ENCODE results near the gene MVD. TPM values are rescaled to one million over a fixed set of nuclear protein-coding genes. Genes with fewer than 3 reads are reported as not detected.

MVD gene
- total and polyA plus RNA-seq, 2 of the 13 experiments (the other 11 are each of a cell fraction or from before 2014, with no cell fraction given): 28.1 to 187 TPM

DNA sequence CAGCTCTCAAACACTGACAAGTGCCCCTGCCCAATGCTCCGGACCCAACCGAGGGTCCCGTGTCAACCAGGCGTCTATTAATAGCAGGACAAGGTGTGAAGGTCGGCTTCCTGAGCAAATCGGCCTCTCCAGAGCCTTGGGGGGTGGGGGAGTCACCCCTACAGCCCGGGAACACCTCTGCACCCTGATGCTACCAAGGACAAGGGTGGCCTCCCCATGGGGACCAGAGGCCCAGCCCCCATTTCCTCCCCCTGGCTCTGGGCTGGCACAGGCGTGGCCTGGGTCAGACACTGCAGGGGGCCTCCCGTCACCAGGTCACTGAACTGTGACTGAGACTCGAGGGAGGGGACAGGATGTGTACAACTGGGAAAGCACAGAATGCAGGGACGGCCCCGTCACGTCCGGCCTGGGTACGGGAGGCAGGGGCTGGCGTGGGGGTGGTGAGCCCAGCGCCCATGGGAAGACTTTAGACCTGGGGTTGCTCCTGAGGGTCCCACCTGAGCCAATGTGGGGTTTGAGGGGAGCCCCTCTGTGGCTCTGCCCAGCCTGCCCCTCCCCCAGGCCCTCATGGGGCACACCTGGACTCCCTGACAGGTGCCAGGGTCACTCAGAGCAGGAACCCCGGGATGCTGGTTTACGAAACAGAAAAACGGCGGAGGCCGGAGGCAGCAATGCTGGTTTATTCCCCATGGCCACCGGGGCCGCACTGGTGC, 11.5 kb downstream of the MVD start (continued):
- TF ChIP-seq, protein P1, sequence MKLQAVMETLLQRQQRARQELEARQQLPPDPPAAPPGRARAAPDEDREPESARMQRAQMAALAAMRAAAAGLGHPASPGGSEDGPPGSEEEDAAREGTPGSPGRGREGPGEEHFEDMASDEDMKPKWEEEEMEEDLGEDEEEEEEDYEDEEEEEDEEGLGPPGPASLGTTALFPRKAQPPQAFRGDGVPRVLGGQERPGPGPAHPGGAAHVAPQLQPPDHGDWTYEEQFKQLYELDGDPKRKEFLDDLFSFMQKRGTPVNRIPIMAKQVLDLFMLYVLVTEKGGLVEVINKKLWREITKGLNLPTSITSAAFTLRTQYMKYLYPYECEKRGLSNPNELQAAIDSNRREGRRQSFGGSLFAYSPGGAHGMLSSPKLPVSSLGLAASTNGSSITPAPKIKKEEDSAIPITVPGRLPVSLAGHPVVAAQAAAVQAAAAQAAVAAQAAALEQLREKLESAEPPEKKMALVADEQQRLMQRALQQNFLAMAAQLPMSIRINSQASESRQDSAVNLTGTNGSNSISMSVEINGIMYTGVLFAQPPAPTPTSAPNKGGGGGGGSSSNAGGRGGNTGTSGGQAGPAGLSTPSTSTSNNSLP (IDR thresholded peaks at IDR 0.05; ENCODE audit: low read depth, low read length): no peak
- no peak for TF ChIP-seq RFX3 (CRISPR knock-in tag; IDR thresholded peaks at IDR 0.05)
- no peak; the same call in 1 of the 2 replicates for TF ChIP-seq ZNF569 (CRISPR knock-in tag; IDR thresholded peaks at IDR 0.05; ENCODE audit: borderline replicate concordance)
- TF ChIP-seq FOXA1 (IDR thresholded peaks at IDR 0.05): no peak
- TF ChIP-seq FOXA1 (CRISPR knock-in tag; IDR thresholded peaks at IDR 0.05): peak; percentile 98
- TF ChIP-seq ZNF12 (CRISPR knock-in tag; IDR thresholded peaks at IDR 0.05): peak; percentile 61; the same call in 1 of the 2 replicates
- peak; percentile 69; the same call in 1 of the 2 replicates for TF ChIP-seq BRF2 (CRISPR knock-in tag; IDR thresholded peaks at IDR 0.05)
- 0 out of 2 replicates have a peak, but pooled peaks have one; percentile 33 for TF ChIP-seq DNMT3B (CRISPR knock-in tag; conservative IDR thresholded peaks at IDR 0.05)
- TF ChIP-seq ZNF773 (CRISPR knock-in tag; IDR thresholded peaks at IDR 0.05; ENCODE audit: borderline replicate concordance): no peak
- TF ChIP-seq, protein P2, sequence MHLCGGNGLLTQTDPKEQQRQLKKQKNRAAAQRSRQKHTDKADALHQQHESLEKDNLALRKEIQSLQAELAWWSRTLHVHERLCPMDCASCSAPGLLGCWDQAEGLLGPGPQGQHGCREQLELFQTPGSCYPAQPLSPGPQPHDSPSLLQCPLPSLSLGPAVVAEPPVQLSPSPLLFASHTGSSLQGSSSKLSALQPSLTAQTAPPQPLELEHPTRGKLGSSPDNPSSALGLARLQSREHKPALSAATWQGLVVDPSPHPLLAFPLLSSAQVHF (CRISPR knock-in tag; IDR thresholded peaks at IDR 0.05): no peak
- peak; percentile 96 for TF ChIP-seq PHF21A (CRISPR knock-in tag; IDR thresholded peaks at IDR 0.05)
- TF ChIP-seq, protein P3, sequence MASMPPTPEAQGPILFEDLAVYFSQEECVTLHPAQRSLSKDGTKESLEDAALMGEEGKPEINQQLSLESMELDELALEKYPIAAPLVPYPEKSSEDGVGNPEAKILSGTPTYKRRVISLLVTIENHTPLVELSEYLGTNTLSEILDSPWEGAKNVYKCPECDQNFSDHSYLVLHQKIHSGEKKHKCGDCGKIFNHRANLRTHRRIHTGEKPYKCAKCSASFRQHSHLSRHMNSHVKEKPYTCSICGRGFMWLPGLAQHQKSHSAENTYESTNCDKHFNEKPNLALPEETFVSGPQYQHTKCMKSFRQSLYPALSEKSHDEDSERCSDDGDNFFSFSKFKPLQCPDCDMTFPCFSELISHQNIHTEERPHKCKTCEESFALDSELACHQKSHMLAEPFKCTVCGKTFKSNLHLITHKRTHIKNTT (CRISPR knock-in tag; IDR thresholded peaks at IDR 0.05): no peak
- no peak for TF ChIP-seq FOXO4 (CRISPR knock-in tag; conservative IDR thresholded peaks at IDR 0.05)
- peak; percentile 32; the same call in 1 of the 2 replicates for TF ChIP-seq KLF6 (CRISPR knock-in tag; IDR thresholded peaks at IDR 0.05)
- peak; percentile 97 for TF ChIP-seq HDAC1 (CRISPR knock-in tag; IDR thresholded peaks at IDR 0.05)
- TF ChIP-seq ZNF629 (CRISPR knock-in tag; conservative IDR thresholded peaks at IDR 0.05): no peak
- TF ChIP-seq ZNF124 (CRISPR knock-in tag; IDR thresholded peaks at IDR 0.05): peak; percentile 94
- TF ChIP-seq SRSF1 (optimal IDR thresholded peaks at IDR 0.05; ENCODE audit: low read depth, low read length): peak; percentile 79
- no peak for TF ChIP-seq ZNF430 (CRISPR knock-in tag; IDR thresholded peaks at IDR 0.05)
- TF ChIP-seq ZNF614 (CRISPR knock-in tag; IDR thresholded peaks at IDR 0.05; ENCODE audit: borderline replicate concordance): peak; percentile 90
- no peak for TF ChIP-seq THYN1 (CRISPR knock-in tag; IDR thresholded peaks at IDR 0.05; ENCODE audit: borderline replicate concordance, low read depth)
- peak; percentile 95 for TF ChIP-seq IKZF5 (CRISPR knock-in tag; IDR thresholded peaks at IDR 0.05)
- peak; percentile 93 for TF ChIP-seq ZNF772 (CRISPR knock-in tag; IDR thresholded peaks at IDR 0.05)
- TF ChIP-seq TBL1XR1 (IDR thresholded peaks at IDR 0.05; ENCODE audit: borderline replicate concordance, low read length, partially characterized antibody): no peak

All from HepG2 (cell line).